ENCODE data around the gene FBXO5. TPM values are rescaled to one million over a fixed set of nuclear protein-coding genes. Genes with fewer than 3 reads are reported as not detected.
A peak's percentile ranks its signal among the peaks of the same experiment; 100 is the strongest.

Gene FBXO5
- total and polyA plus RNA-seq, 9 of the 15 experiments (the other 6 are each of a cell fraction or from before 2014, with no cell fraction given): 17.8 to 89.3 (median 62.9) TPM

DNA sequence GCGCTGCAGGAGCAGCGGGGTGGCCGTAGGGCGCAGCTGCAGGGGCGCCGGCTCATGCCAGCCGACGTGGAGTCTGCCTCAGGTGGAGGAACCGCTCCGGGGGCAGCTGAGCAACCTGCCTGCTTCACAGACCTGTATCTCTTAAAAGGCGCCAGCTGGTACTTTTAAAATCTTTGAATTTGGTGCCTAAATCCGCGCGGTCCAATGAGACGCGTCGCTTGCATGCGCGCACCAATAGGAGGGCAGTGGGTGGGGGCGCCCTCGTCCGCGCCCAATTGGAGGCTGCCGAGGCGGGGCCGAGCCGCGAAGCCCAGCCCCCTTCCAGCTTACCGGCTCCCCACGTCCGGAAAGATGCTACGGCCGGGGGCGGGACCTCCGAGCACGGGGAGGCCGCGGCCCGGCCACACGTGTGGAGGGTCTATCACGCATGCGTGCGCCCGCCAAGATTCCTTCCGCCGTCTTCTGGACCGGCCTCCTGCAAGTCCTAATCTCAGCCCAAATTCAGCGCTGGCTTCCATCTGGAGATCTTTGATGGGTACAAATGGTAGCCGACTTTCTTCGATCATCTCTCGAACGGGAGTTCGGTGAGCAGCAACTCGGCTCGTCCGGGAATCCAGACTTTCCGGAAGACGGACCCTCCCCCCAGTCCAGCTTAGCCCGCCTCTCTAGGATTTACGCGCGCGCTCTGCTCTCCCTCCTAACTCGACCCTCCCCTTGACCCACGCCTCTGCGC lies at the start of gene FBXO5 (continued):
- TF ChIP-seq MYNN (IDR thresholded peaks at IDR 0.05) (peak; percentile 48; the same call in 1 of the 2 replicates), MYNN (CRISPR knock-in tag; IDR thresholded peaks at IDR 0.05) (no peak), DMBX1 (CRISPR knock-in tag; IDR thresholded peaks at IDR 0.05; ENCODE audit: borderline replicate concordance) (peak; percentile 28; the same call in 1 of the 2 replicates), CBFB (CRISPR knock-in tag; IDR thresholded peaks at IDR 0.05) (no peak), ATF7 (IDR thresholded peaks at IDR 0.05) (peak; percentile 49; the same call in 1 of the 2 replicates), KLF13 (tag; IDR thresholded peaks at IDR 0.05; ENCODE audit: borderline replicate concordance, low read depth) (0 out of 2 replicates have a peak, but pooled peaks have one; percentile 7), SAFB2 (IDR thresholded peaks at IDR 0.05; ENCODE audit: borderline replicate concordance, low read depth, low read length, severe bottlenecking) (no peak), BRD9 (IDR thresholded peaks at IDR 0.05; ENCODE audit: low read depth, partially characterized antibody) (no peak), RNF2 (IDR thresholded peaks at IDR 0.05) (peak; percentile 44; the same call in 1 of the 2 replicates), SIN3B (IDR thresholded peaks at IDR 0.05; ENCODE audit: low read depth) (peak; percentile 79), THRAP3 (IDR thresholded peaks at IDR 0.05; ENCODE audit: borderline replicate concordance) (no peak), PHTF2 (CRISPR knock-in tag; IDR thresholded peaks at IDR 0.05) (no peak), SMARCA4 (IDR thresholded peaks at IDR 0.05) (no peak), ZNF175 (CRISPR knock-in tag; IDR thresholded peaks at IDR 0.05; ENCODE audit: low read depth) (no peak), ZNF133 (CRISPR knock-in tag; IDR thresholded peaks at IDR 0.05) (no peak), ZBED1 (IDR thresholded peaks at IDR 0.05) (no peak), MAZ (CRISPR knock-in tag; conservative IDR thresholded peaks at IDR 0.05 in 1 of 2, IDR thresholded peaks at IDR 0.05 in 1 of 2) (peak; percentile 71 to 85; a peak in 3 of 4 replicates), ZFX (CRISPR knock-in tag; IDR thresholded peaks at IDR 0.05) (no peak), CBFA2T3 (IDR thresholded peaks at IDR 0.05) (no peak), ZC3H11A (IDR thresholded peaks at IDR 0.05; ENCODE audit: low read depth, low read length) (no peak)
- TF ChIP-seq, protein P1, sequence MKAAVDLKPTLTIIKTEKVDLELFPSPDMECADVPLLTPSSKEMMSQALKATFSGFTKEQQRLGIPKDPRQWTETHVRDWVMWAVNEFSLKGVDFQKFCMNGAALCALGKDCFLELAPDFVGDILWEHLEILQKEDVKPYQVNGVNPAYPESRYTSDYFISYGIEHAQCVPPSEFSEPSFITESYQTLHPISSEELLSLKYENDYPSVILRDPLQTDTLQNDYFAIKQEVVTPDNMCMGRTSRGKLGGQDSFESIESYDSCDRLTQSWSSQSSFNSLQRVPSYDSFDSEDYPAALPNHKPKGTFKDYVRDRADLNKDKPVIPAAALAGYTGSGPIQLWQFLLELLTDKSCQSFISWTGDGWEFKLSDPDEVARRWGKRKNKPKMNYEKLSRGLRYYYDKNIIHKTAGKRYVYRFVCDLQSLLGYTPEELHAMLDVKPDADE (conservative IDR thresholded peaks at IDR 0.05; ENCODE audit: control insufficient read depth, low read depth, low read length): peak; percentile 43; the same call in 1 of the 2 replicates
- TF ChIP-seq, protein P2, sequence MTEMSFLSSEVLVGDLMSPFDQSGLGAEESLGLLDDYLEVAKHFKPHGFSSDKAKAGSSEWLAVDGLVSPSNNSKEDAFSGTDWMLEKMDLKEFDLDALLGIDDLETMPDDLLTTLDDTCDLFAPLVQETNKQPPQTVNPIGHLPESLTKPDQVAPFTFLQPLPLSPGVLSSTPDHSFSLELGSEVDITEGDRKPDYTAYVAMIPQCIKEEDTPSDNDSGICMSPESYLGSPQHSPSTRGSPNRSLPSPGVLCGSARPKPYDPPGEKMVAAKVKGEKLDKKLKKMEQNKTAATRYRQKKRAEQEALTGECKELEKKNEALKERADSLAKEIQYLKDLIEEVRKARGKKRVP (CRISPR knock-in tag; IDR thresholded peaks at IDR 0.05): peak; percentile 50; the same call in 1 of the 2 replicates
- TF ChIP-seq, protein P3, sequence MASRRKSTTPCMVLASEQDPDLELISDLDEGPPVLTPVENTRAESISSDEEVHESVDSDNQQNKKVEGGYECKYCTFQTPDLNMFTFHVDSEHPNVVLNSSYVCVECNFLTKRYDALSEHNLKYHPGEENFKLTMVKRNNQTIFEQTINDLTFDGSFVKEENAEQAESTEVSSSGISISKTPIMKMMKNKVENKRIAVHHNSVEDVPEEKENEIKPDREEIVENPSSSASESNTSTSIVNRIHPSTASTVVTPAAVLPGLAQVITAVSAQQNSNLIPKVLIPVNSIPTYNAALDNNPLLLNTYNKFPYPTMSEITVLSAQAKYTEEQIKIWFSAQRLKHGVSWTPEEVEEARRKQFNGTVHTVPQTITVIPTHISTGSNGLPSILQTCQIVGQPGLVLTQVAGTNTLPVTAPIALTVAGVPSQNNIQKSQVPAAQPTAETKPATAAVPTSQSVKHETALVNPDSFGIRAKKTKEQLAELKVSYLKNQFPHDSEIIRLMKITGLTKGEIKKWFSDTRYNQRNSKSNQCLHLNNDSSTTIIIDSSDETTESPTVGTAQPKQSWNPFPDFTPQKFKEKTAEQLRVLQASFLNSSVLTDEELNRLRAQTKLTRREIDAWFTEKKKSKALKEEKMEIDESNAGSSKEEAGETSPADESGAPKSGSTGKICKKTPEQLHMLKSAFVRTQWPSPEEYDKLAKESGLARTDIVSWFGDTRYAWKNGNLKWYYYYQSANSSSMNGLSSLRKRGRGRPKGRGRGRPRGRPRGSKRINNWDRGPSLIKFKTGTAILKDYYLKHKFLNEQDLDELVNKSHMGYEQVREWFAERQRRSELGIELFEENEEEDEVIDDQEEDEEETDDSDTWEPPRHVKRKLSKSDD (conservative IDR thresholded peaks at IDR 0.05; ENCODE audit: low read length): no peak
- TF ChIP-seq, protein P4, sequence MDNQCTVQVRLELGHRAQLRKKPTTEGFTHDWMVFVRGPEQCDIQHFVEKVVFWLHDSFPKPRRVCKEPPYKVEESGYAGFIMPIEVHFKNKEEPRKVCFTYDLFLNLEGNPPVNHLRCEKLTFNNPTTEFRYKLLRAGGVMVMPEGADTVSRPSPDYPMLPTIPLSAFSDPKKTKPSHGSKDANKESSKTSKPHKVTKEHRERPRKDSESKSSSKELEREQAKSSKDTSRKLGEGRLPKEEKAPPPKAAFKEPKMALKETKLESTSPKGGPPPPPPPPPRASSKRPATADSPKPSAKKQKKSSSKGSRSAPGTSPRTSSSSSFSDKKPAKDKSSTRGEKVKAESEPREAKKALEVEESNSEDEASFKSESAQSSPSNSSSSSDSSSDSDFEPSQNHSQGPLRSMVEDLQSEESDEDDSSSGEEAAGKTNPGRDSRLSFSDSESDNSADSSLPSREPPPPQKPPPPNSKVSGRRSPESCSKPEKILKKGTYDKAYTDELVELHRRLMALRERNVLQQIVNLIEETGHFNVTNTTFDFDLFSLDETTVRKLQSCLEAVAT (IDR thresholded peaks at IDR 0.05): peak in 1 of 2 experiments; percentile 75; a peak in 2 of 4 replicates
